HEK293 (cell line): ENCODE data around the gene PDCL3.

ENCODE experiments used
- CTCF ChIA-PET: fragments of 350-600 bp; formaldehyde crosslinking; extraction: SDS; loops from one replicate; lab custom pipeline; 2021; ENCODE audit warnings: antibody characterized with exemption; lab: Yijun Ruan, JAX
- POLR2A ChIA-PET: fragments of 300-600 bp; formaldehyde crosslinking; extraction: SDS; loops from one replicate; lab custom pipeline; 2020; ENCODE audit warnings: antibody characterized with exemption, inconsistent platforms; lab: Yijun Ruan, JAX
- H3K27ac ChIP-seq: fragments of 200-500 bp; sonication (Bioruptor generic); 2 replicates; pipeline ENCODE4 v1.5.1; 2014; ENCODE audit warnings: low read depth, low read length, control low read depth, inconsistent platforms; ENCODE audit errors: extremely low read depth
- H3K36me3 ChIP-seq, 2 experiments: fragments of 200-500 bp in 1 of 2; sonication (Bioruptor generic) in 1 of 2; 1 replicate in 1 of 2; 2 replicates in 1 of 2; pipeline ENCODE4 v1.5.1; 2014 to 2017; ENCODE audit warnings: inconsistent platforms in 2 of 2, low read length in 2 of 2; ENCODE audit not compliant: control insufficient read depth in 2 of 2, insufficient read depth in 1 of 2
- H3K4me1 ChIP-seq: fragments of 200-500 bp; sonication (Bioruptor generic); 2 replicates; pipeline ENCODE4 v1.5.1; 2014; ENCODE audit warnings: mild to moderate bottlenecking, low read length, inconsistent platforms; ENCODE audit not compliant: control insufficient read depth, insufficient read depth
- H3K4me3 ChIP-seq: 2 replicates; pipeline ENCODE4 v1.5.1; 2011; ENCODE audit warnings: low read depth, mild to moderate bottlenecking, control low read depth, low read length, moderate library complexity
- H3K9me3 ChIP-seq: fragments of 200-500 bp; sonication (Bioruptor generic); 2 replicates; pipeline ENCODE4 v1.5.1; 2014; ENCODE audit warnings: low read depth, low read length, inconsistent platforms; ENCODE audit not compliant: control insufficient read depth, insufficient read depth
- FEZF1 ChIP-seq: fragments of 450-650 bp; formaldehyde crosslinking; IDR thresholded peaks from 2 replicates; pipeline ENCODE4 v1.5.1; 2016; ENCODE audit warnings: missing biosample characterization, missing genetic modification characterization
- PRDM4 ChIP-seq: fragments of 450-650 bp; formaldehyde crosslinking; IDR thresholded peaks from 2 replicates; pipeline ENCODE4 v1.5.1; 2017; ENCODE audit warnings: missing biosample characterization, missing genetic modification characterization
- SALL2 ChIP-seq: fragments of 450-650 bp; formaldehyde crosslinking; IDR thresholded peaks from 2 replicates; pipeline ENCODE4 v1.5.0; 2017; ENCODE audit warnings: missing biosample characterization, mild to moderate bottlenecking, missing genetic modification characterization, borderline replicate concordance
- SETDB1 ChIP-seq: IDR thresholded peaks from one replicate; pipeline ENCODE4 v1.6.1; 2017; ENCODE audit warnings: mild to moderate bottlenecking, low read length, moderate library complexity, mixed read lengths; ENCODE audit not compliant: insufficient read length
- WT1 ChIP-seq: fragments of 450-650 bp; formaldehyde crosslinking; IDR thresholded peaks from 2 replicates; pipeline ENCODE4 v1.5.1; 2016; ENCODE audit warnings: missing biosample characterization, missing genetic modification characterization
- YY1 ChIP-seq: fragments of 450-650 bp; formaldehyde crosslinking; IDR thresholded peaks from 2 replicates; pipeline ENCODE4 v1.5.1; 2018; ENCODE audit warnings: missing biosample characterization, missing genetic modification characterization
- ZBTB1 ChIP-seq: fragments of 450-650 bp; formaldehyde crosslinking; IDR thresholded peaks from 2 replicates; pipeline ENCODE4 v1.5.1; 2016; ENCODE audit warnings: missing biosample characterization, missing genetic modification characterization
- ZBTB17 ChIP-seq: fragments of 450-650 bp; formaldehyde crosslinking; IDR thresholded peaks from 2 replicates; pipeline ENCODE4 v1.5.1; 2016; ENCODE audit warnings: missing biosample characterization, missing genetic modification characterization
- ZBTB7A ChIP-seq: fragments of 450-650 bp; formaldehyde crosslinking; IDR thresholded peaks from 2 replicates; pipeline ENCODE4 v1.5.1; 2016; ENCODE audit warnings: low read depth, missing biosample characterization, missing genetic modification characterization
- ZNF114 ChIP-seq: fragments of 450-650 bp; formaldehyde crosslinking; IDR thresholded peaks from 2 replicates; pipeline ENCODE4 v1.5.0; 2017; ENCODE audit warnings: missing biosample characterization, missing genetic modification characterization
- ZNF140 ChIP-seq: fragments of 450-650 bp; formaldehyde crosslinking; IDR thresholded peaks from 2 replicates; pipeline ENCODE4 v1.5.1; 2016; ENCODE audit warnings: missing biosample characterization, missing genetic modification characterization
- ZNF2 ChIP-seq: fragments of 450-650 bp; formaldehyde crosslinking; IDR thresholded peaks from 2 replicates; pipeline ENCODE4 v1.5.1; 2016; ENCODE audit warnings: missing biosample characterization, missing genetic modification characterization
- ZNF211 ChIP-seq: fragments of 450-650 bp; formaldehyde crosslinking; IDR thresholded peaks from 2 replicates; pipeline ENCODE4 v1.5.1; 2016; ENCODE audit warnings: low read depth, missing biosample characterization, missing genetic modification characterization
- ZNF221 ChIP-seq: fragments of 450-650 bp; formaldehyde crosslinking; IDR thresholded peaks from 2 replicates; pipeline ENCODE4 v1.5.1; 2017; ENCODE audit warnings: missing biosample characterization, missing genetic modification characterization, borderline replicate concordance
- ZNF280D ChIP-seq: fragments of 450-650 bp; formaldehyde crosslinking; IDR thresholded peaks from 2 replicates; pipeline ENCODE4 v1.5.1; 2016; ENCODE audit warnings: missing biosample characterization, missing genetic modification characterization
- ZNF416 ChIP-seq: fragments of 450-650 bp; formaldehyde crosslinking; IDR thresholded peaks from 2 replicates; pipeline ENCODE4 v1.5.1; 2016; ENCODE audit warnings: missing biosample characterization, missing genetic modification characterization
- ZNF521 ChIP-seq: fragments of 450-650 bp; formaldehyde crosslinking; IDR thresholded peaks from 2 replicates; pipeline ENCODE4 v1.5.1; 2017; ENCODE audit warnings: missing biosample characterization, mild to moderate bottlenecking, missing genetic modification characterization
- ZNF548 ChIP-seq: fragments of 450-650 bp; formaldehyde crosslinking; IDR thresholded peaks from 2 replicates; pipeline ENCODE4 v1.5.1; 2016; ENCODE audit warnings: missing biosample characterization, missing genetic modification characterization
- ZNF610 ChIP-seq: fragments of 450-650 bp; formaldehyde crosslinking; IDR thresholded peaks from 2 replicates; pipeline ENCODE4 v1.5.1; 2016; ENCODE audit warnings: missing biosample characterization, missing genetic modification characterization, borderline replicate concordance
- ZNF624 ChIP-seq: fragments of 450-650 bp; formaldehyde crosslinking; IDR thresholded peaks from 2 replicates; pipeline ENCODE4 v1.5.1; 2017; ENCODE audit warnings: missing biosample characterization, missing genetic modification characterization
- ZNF658 ChIP-seq: fragments of 450-650 bp; formaldehyde crosslinking; IDR thresholded peaks from 2 replicates; pipeline ENCODE4; 2016; ENCODE audit warnings: missing biosample characterization, missing genetic modification characterization
- ZNF701 ChIP-seq: fragments of 450-650 bp; formaldehyde crosslinking; IDR thresholded peaks from 2 replicates; pipeline ENCODE4 v1.5.1; 2016; ENCODE audit warnings: missing biosample characterization, missing genetic modification characterization
- TF ChIP-seq, protein P1 (sequence below): fragments of 450-650 bp; IDR thresholded peaks from 2 replicates; pipeline ENCODE4 v1.5.1; 2018; ENCODE audit warnings: missing biosample characterization, missing genetic modification characterization
- TF ChIP-seq, protein P2 (sequence below): fragments of 450-650 bp; formaldehyde crosslinking; IDR thresholded peaks from 2 replicates; pipeline ENCODE4 v1.5.1; 2016; ENCODE audit warnings: missing biosample characterization, missing genetic modification characterization

PDCL3 gene

DNA sequence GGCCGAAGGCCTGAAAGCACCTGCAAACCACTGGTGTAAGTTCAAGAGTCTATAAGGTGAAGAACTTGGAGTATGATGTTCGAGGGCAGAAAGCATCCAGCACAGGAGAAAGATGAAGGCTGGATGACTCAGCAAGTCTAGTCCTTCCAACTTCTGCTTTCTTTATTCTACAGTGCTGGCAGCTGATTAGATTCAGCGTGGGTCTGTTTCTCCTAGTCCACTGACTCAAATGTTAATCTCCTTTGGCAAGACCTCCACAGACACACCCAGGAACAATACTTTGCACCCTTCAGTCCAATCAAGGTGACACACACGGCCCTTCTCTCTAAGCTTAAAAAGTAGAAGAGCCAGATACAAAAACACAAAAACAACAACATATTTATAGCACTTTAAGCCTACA is 49.1 kb upstream of the PDCL3 start:
- Histone ChIP-seq H3K9me3 (no peaks in the 10 kb centered on the region), H3K27ac (no peak overlapping the region), H3K4me1 (no peaks in the 10 kb centered on the region), H3K36me3 (no peaks in the 10 kb centered on the region), H3K4me3 (no peak overlapping the region)
- POLR2A ChIA-PET: no interaction called here
- TF ChIP-seq WT1 (no peak), ZNF416 (tag by site-specific recombination) (no peak), SALL2 (tag by site-specific recombination) (no peak), ZNF2 (tag by site-specific recombination) (no peak), YY1 (tag by site-specific recombination) (no peak), ZBTB1 (tag by site-specific recombination) (no peak)
- TF ChIP-seq, protein P1, sequence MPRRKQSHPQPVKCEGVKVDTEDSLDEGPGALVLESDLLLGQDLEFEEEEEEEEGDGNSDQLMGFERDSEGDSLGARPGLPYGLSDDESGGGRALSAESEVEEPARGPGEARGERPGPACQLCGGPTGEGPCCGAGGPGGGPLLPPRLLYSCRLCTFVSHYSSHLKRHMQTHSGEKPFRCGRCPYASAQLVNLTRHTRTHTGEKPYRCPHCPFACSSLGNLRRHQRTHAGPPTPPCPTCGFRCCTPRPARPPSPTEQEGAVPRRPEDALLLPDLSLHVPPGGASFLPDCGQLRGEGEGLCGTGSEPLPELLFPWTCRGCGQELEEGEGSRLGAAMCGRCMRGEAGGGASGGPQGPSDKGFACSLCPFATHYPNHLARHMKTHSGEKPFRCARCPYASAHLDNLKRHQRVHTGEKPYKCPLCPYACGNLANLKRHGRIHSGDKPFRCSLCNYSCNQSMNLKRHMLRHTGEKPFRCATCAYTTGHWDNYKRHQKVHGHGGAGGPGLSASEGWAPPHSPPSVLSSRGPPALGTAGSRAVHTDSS (tag by site-specific recombination): no peak
- CTCF ChIA-PET: interaction anchor here (0.6 kb wide), 1 partner anchor 886 kb away, joined by 3 read pairs; no protein-coding TSS in a partner anchor

DNA sequence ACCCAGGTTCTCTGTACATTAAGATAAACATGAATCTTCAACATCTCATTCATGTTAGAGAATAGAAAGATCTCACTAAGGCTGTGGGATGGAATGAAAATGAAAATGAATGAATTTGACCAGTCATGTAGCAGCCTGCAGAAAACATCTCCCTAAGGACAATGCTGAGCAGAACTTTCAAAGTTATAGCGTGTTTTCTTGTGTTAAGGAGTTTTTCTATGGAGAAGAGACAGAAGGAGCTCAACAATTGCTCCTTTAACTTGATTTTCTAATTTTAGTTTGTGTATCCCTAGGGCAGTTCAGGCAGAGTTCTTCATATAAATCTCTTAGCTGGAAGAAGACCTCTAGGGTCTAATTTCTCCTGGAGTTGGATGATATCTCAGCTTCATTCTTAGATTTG is 45.2 kb upstream of the PDCL3 start:
- H3K4me3 ChIP-seq: no peak overlapping the region
- CTCF ChIA-PET: no interaction called here
- no peaks in the 10 kb centered on the region for H3K36me3 ChIP-seq
- H3K27ac ChIP-seq: no peak overlapping the region
- no peaks in the 10 kb centered on the region for H3K9me3 ChIP-seq
- TF ChIP-seq FEZF1 (tag by site-specific recombination) (no peak), WT1 (no peak), ZNF701 (tag by site-specific recombination) (no peak), ZNF221 (tag by site-specific recombination) (no peak), ZNF658 (tag by site-specific recombination) (no peak), ZNF140 (tag by site-specific recombination) (no peak), ZNF624 (tag by site-specific recombination) (no peak), PRDM4 (tag by site-specific recombination) (no peak), ZNF521 (tag by site-specific recombination) (no peak), ZNF610 (tag by site-specific recombination) (no peak), ZNF211 (tag by site-specific recombination) (no peak), ZNF280D (no peak), ZBTB17 (tag by site-specific recombination) (no peak), ZBTB7A (tag by site-specific recombination) (no peak), ZNF548 (tag by site-specific recombination) (no peak), SETDB1 (no peak), ZNF114 (tag by site-specific recombination) (no peak), YY1 (tag by site-specific recombination) (no peak)
- TF ChIP-seq, protein P2, sequence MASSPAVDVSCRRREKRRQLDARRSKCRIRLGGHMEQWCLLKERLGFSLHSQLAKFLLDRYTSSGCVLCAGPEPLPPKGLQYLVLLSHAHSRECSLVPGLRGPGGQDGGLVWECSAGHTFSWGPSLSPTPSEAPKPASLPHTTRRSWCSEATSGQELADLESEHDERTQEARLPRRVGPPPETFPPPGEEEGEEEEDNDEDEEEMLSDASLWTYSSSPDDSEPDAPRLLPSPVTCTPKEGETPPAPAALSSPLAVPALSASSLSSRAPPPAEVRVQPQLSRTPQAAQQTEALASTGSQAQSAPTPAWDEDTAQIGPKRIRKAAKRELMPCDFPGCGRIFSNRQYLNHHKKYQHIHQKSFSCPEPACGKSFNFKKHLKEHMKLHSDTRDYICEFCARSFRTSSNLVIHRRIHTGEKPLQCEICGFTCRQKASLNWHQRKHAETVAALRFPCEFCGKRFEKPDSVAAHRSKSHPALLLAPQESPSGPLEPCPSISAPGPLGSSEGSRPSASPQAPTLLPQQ: no peak
- H3K4me1 ChIP-seq: no peaks in the 10 kb centered on the region
- POLR2A ChIA-PET: no interaction called here
